GM19239 (cell line): ENCODE measurements around the gene YIF1B.

ENCODE experiments used
- DNase-seq: peaks from one replicate; pipeline ENCODE4 v3.0.0; 2011; ENCODE audit warnings: low spot score; ENCODE audit not compliant: insufficient read length
- FAIRE-seq: peaks from 2 replicates; lab custom pipeline; 2011; peaks lifted over from hg19 to GRCh38; lab: Jason Lieb, UNC

The YIF1B gene

GRCh38 chr19:38281811-38282566 lies 33.8 kb downstream of the YIF1B start:
- FAIRE-seq (no peak), DNase-seq (no peak)

- no peak for DNase-seq
- FAIRE-seq = no peak
Observed at GRCh38 chr19:38280030-38280921, 35.5 kb downstream of the YIF1B start.

- no peak for DNase-seq
- no peak for FAIRE-seq
Observed at GRCh38 chr19:38278751-38279150, 37.0 kb downstream of the YIF1B start.

- no peak for DNase-seq
- no peak for FAIRE-seq
Observed at GRCh38 chr19:38277969-38278680, 37.6 kb downstream of the YIF1B start.

DNA sequence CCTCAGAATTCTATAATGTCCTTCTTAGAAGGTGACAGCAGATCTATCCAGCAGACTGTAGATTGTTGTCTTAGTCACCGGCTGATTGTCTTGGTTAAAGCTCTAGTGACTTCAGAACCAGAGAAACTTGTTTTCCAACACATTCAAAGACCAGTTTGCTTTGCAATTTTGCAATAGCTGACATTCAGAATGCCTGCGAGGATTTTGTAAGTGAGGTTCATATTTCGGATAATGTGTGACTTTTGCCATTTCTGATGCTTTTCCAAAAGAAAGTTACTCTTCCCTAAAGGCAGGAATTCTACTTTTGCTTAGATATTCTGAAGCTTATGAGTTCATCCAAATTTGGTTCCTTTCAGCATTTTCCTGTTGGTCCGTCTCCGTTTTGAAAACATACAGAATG lies 38.2 kb downstream of the YIF1B start:
- DNase-seq = no peak
- FAIRE-seq = no peak

- no peak for FAIRE-seq
Observed at GRCh38 chr19:38276942-38277517, 38.7 kb downstream of the YIF1B start.

GRCh38 chr19:38274739-38275138 lies 41.0 kb downstream of the YIF1B start:
- DNase-seq (no peak), FAIRE-seq (no peak)

More at GRCh38 chr19:38276942-38277517, 38.7 kb downstream of the YIF1B start:
- no peak for DNase-seq

- no peak for FAIRE-seq
- no peak for DNase-seq
Observed at GRCh38 chr19:38273499-38273898, 42.2 kb downstream of the YIF1B start.

DNA sequence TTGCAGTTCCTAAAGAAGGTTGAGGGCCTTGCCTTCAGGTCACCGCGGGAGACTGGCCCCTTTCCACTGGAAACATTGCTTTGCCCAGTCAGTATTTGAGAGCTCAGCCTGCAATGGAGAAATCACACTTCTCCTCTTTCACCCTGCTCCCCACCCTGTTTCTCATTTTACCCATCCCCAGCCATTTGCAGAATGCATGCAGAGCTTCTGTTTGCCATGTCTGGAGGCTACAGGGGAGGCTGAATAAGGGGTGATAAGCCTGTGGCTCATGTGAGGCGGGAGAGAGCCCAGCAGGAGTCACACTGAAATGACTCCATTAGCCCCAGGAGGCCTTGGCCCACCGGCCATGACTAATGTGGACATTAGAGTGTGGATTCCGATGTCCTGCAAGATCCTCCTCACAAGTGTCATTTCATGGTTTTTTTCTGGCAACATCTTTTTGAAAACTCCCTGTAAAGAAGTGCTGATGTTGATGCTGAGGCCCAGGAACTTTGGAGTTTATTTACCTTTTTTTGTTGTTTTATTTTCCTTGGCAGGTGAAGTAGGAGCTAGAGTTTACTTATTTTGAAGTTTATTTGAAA lies 45.1 kb downstream of the YIF1B start:
- DNase-seq = no peak

GRCh38 chr19:38268539-38268938 lies 47.2 kb downstream of the YIF1B start:
- no peak for FAIRE-seq
- DNase-seq = no peak

More for the DNA sequence above, 45.1 kb downstream of the YIF1B start:
- no peak for FAIRE-seq

GRCh38 chr19:38267761-38268483 lies 47.8 kb downstream of the YIF1B start:
- no peak for FAIRE-seq
- DNase-seq = no peak

- DNase-seq = no peak
- FAIRE-seq = no peak
Observed at GRCh38 chr19:38266981-38267597, 48.7 kb downstream of the YIF1B start.

DNA sequence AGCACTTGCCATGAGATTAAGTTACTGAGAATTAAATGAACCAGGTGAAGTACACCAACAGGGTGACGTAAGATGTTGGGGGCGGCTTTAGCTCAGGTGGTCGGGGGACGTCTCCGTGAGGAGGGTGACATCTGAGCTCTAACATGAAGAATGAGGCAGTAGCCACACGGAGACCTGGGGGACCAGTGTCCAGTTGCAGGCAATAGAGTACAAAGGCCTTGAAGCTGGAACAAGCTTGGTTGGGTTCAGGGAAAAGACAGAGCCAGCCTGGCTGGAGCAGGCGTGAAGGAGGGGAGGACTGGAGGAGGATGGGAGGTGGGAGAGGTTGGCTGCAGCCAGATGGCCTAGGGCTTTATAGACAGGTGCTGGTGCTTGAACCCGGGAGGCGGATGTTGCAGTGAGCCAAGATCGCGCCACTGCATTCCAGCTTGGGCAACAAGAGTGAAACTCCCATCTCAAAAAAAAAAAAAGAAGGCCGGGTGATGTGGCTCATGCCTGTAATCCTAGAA lies 49.8 kb downstream of the YIF1B start:
- FAIRE-seq = no peak
- no peak for DNase-seq

- DNase-seq = no peak
- no peak for FAIRE-seq
Observed at GRCh38 chr19:38265213-38265861, 50.4 kb downstream of the YIF1B start.

- DNase-seq (no peak), FAIRE-seq (no peak)
Observed at GRCh38 chr19:38264486-38265212, 51.1 kb downstream of the YIF1B start, which contains the start of gene SPINT2. Gene SPINT2 (plus strand): TSS chr19:38264573. CDS start chr19:38264893, 320 bp downstream.

- no peak for FAIRE-seq
- no peak for DNase-seq
Observed at GRCh38 chr19:38263689-38264485, 51.9 kb downstream of the YIF1B start.
